ENCODE results near the gene EXOC4.

- TF ChIP-seq CTCF (conservative IDR thresholded peaks at IDR 0.05 in 1 of 2, IDR thresholded peaks at IDR 0.05 in 1 of 2; ENCODE audit: low read depth in 1 of 2, low read length in 2 of 2) (no peak), EZH2 (IDR thresholded peaks at IDR 0.05; ENCODE audit: low read length, missing control alignments) (no peak)
Measured at GRCh38 chr7:133584956-133585668, 332.2 kb downstream of the EXOC4 start.

All from fibroblast of lung (primary cell).